ELF-1 (cell line): ENCODE measurements around the gene FAM241B.

Experiments used
- DNase-seq: peaks from one replicate; pipeline ENCODE4 v3.0.0-alpha.2; 2016; ENCODE audit warnings: low read depth, low spot score

The FAM241B gene

DNA sequence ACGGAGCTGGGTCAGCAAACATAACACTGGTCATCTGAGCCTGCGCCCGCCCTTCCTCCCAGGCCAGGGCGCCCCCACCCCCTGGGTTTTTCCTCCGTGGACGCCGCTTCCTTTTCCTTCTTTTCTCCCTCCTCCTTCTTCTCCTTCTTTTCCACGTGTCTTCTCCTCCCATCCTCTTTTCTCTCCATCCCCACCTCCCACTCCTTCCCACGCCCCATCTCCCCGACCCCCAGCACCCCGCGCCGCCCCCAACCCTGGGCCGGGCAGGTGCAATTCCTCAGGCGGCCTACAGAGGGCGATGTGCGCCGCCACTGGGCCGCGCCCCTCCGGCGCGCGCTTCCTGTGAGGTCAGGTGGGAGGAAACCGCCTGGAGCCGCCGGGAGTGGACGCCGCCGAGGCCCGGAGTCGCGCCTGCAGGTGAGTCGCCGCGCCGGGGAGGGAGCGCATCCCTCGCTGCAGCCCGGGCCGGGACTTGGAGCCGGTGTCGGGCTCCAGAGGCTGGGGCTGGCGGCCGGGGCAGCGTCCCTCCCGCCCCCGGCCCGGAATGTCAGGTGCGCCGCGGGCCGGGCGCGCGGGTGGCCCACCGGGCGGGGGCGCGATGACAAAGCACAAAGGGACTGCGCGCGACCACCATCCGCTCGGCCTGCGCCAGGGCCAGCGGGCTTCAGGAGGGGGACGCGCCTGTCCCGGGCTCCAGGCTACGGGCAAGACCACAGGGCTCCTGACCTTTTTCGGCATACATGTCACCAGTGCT lies at the start of gene FAM241B:
FAM241B (plus strand) TSS at position 351 of the 754 bp plus-strand sequence. CDS start 1,497 bp downstream, outside the sequence.
- DNase-seq, result peak; percentile 73

GRCh38 chr10:69580435-69580834 lies 49.6 kb upstream of the FAM241B start:
- DNase-seq, result no peak

DNA sequence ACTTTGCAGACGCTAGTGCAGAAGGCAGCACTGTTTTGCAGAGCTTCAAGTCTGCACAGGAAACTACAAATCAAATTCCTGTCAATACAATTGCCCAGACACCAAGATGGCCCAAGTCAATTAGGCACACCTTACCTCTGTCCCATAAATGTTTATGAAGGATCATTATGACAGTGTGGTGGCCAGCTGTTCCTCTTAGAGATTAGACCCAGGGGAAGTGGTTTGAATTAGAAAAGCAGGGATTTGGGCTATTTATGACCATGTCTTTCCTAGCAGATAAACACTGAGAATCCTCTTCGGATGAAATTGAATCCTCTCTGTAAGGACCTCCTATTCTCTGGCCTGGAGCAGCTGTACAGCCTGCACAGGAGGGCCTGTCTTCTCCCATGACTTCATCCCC lies 46.9 kb upstream of the FAM241B start:
- DNase-seq, result no peak

- DNase-seq, result no peak
These were observed 45.4 kb upstream of the FAM241B start for GRCh38 chr10:69584624-69585023.

DNA sequence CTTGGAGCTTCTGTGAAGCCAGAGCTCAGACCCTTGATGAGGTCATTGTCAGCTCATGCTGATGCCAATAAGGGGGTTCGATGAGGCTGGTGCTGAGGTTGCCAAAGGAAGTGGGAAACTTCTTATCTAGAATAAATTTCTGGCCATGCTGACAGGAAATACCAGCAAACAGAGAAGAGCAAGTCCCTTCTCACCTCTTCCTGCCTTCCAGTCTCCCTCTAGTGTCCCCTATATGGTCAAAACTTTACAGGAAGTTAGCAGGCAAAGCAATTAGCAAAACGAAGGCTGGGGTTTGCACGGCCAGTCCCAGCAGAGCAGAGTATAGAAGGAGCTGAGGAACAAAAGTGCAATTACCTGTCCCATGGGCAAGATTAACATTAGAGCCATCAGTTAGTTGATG lies 41.7 kb upstream of the FAM241B start:
- no peak for DNase-seq

DNA sequence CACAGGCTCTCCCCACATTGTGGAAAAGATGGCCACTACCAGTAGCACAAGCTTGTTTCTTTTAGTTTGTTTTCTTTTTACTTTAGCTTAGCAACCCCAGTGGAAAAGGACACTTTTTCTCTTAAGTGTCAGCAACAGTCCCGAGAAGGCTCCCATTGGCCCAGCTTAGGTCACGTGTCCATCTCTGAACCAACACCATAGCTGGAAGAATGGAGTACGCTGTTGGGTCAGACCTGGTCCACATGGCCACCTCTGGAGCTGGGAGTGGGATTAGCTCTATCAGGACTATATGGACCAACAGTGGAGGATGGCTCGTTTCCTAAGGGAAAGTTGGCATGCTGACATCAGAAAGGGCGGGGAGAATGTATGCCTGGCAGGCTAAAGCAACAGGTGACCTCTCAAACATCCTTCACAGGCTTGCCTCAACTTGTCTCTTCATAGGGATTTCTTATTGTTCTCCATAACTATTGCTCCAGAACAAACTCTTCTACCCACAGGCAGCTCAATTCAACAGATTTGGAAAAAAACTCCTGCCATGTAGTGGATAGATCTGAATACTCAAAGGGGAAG lies 29.2 kb upstream of the FAM241B start:
- DNase-seq, result no peak

DNA sequence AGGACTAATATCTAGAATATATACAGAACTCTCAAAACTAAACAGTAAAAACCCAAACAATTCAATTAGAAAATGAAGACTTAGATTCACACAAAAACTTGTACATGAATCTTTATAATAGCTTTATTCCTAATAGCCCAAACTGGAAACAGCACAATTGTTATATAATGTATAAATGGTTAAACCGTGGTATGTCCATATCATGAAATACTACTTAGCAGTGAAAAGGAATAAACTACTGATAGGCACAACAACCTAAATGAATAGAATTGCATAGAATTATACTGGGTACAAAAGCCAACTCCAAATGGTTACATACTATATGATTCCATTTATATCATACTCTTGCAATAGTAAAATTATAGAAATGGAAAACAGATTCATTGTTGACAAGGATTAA lies 21.0 kb upstream of the FAM241B start:
- DNase-seq, result no peak

GRCh38 chr10:69612760-69613159 lies 17.3 kb upstream of the FAM241B start:
- no peak for DNase-seq

DNA sequence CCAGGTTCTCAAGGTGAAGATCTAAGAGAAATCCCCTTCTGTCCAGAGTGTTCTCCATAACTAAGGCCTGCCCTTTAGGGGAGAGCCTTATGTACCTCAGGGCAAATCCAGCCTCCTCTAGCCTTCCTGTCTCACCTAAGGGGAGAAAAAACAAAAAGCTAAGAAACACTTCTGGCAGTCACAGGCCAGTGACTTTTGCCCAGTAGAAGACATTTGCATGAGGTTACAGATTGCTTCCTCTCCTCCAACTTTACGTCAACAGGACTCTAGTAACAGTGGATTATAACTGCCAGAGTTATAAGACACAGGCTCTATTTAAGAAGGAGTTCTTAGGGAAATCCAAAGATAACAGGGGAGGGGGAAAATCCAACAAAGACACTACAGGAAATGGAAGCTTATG lies 15.9 kb upstream of the FAM241B start:
- no peak for DNase-seq

- DNase-seq, result no peak
These were observed 13.7 kb upstream of the FAM241B start for GRCh38 chr10:69616358-69616757.

GRCh38 chr10:69618746-69619145 lies 11.3 kb upstream of the FAM241B start:
- DNase-seq, result no peak

GRCh38 chr10:69619626-69620025 lies 10.4 kb upstream of the FAM241B start:
- DNase-seq, result no peak

DNA sequence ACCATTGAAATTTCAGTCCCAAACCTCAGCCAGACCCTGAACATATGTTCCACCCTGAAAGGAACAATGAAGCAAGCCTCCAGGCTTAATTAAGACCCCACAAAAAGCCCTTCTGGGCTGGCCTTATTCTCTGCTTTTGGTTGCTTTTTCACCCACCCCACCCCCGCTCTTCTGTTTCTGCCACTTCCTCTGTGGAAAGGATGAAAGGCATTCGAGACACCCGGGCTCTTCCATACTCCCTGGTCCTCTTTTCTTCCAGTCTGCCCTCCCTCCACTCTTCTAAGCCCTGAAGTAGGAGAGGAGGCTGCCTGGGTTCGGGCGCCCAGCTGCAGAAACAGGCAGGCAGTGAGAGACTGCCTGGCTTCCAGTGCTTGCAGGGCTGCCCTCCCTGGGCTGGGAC lies 9.4 kb upstream of the FAM241B start:
- DNase-seq, result no peak

- DNase-seq, result no peak
These were observed 5.7 kb upstream of the FAM241B start for GRCh38 chr10:69624245-69624786.

- no peak for DNase-seq
These were observed 3.2 kb upstream of the FAM241B start for GRCh38 chr10:69626826-69627225.

GRCh38 chr10:69628891-69629290 lies 1.2 kb upstream of the FAM241B start:
- no peak for DNase-seq

DNA sequence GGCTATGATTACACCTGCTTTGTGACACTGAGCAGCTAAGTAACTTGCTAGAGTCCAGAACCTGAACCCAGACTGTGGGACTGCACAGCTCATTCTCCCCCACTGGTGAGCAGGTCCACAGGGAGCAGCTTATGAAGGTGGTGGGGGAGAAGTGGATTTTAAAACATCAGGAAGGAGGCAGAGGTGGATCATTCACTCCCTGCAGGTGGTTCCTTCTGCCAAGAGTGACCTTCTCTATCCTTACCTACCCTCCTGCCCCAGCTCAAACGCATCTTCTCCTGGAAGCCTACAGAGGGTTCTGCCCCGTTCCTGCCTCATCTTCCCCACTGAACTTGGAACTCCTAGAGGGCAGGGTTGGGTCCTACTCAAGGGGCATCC lies 539 bp upstream of the FAM241B start:
- DNase-seq, result no peak

DNA sequence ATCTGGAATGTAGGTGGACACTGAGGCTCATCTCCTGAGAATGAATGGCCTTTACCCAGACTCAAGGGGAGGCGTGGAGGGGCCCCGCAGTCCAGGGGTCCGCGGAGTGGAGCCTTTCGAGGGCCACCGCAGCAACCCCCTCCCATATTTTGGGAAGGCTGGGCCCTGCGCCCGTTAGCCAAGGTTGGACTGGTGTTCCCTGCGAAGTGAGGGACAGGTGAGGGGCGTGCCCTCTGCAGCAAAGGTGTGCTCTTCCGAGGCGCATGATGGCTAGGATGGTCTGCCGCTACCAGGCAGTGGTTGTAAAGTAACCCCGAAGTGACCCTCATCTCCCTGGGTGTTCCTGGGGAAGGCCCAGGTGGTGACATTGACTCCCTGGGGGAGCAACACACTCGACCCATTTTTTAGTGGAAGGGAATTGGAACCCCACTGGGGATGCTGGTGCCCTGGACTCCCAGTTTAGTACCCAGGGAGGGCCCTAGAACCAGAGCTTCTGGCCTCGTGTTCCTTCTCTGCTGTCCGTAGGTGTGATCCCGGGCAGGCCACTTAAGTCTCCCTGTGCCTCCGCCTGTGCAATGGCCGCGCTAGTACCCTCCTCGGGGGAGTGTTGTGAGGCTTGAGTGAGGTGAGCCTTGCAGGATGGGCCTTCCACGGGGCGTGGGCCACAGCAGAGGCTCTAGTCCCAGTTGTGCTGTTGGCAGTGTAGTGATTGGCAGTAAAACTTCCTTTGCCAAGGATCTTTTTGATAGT lies 779 bp downstream of the FAM241B start:
- no peak for DNase-seq

- no peak for DNase-seq
These were observed 1.5 kb downstream of the FAM241B start for GRCh38 chr10:69631566-69631965.

GRCh38 chr10:69632516-69633199 lies 2.6 kb downstream of the FAM241B start:
- no peak for DNase-seq

GRCh38 chr10:69633673-69634635 lies 3.9 kb downstream of the FAM241B start:
- no peak for DNase-seq
